Panc1 (cell line): ENCODE data around the gene AKAP1. TPM values are rescaled to one million over a fixed set of nuclear protein-coding genes. Genes with fewer than 3 reads are reported as not detected.

ENCODE experiments used
- ATAC-seq: fragments of 200-7000 bp; cut with Tn5 transposase; 2 replicates; pipeline ENCODE4 v1.9.1; 2020; ENCODE audit warnings: mild to moderate bottlenecking, moderate library complexity
- BruUV-seq: library from RNA; stranded (reverse); fragments of 400-500 nt; replicated peaks from 2 replicates; lab custom pipeline; 2021; lab: Mats Ljungman, UMichigan
- CTCF ChIA-PET: fragments of 300-600 bp; sonication (Branson Sonifier 250); formaldehyde crosslinking; loops from one replicate; lab custom pipeline; 2022; ENCODE audit warnings: antibody characterized with exemption; lab: Charles Lee
- POLR2A ChIA-PET: fragments of 300-600 bp; sonication (Branson Sonifier 250); formaldehyde crosslinking; loops from one replicate; lab custom pipeline; 2022; ENCODE audit warnings: antibody characterized with exemption; lab: Charles Lee
- DNase-seq: peaks from one replicate; pipeline ENCODE4 v3.0.0-alpha.2; 2010; ENCODE audit warnings: low read depth, low spot score
- H3K27ac ChIP-seq: 2 replicates; pipeline ENCODE4 v1.5.1; 2011; ENCODE audit warnings: mild to moderate bottlenecking, low read length, inconsistent platforms
- H3K27me3 ChIP-seq: fragments of 200-500 bp; sonication (Bioruptor generic); 2 replicates; pipeline ENCODE4 v1.6.0; 2014; ENCODE audit warnings: low read length, inconsistent platforms; ENCODE audit not compliant: control insufficient read depth, insufficient read depth
- H3K36me3 ChIP-seq: fragments of 200-500 bp; sonication (Bioruptor generic); 2 replicates; pipeline ENCODE4 v1.5.1; 2014; ENCODE audit warnings: inconsistent platforms, mild to moderate bottlenecking, low read length, moderate library complexity; ENCODE audit not compliant: control insufficient read depth, insufficient read depth
- H3K4me1 ChIP-seq: 2 replicates; pipeline ENCODE4 v1.5.1; 2011; ENCODE audit warnings: inconsistent platforms, mild to moderate bottlenecking, low read length, moderate library complexity; ENCODE audit not compliant: control insufficient read depth, insufficient read depth
- H3K4me3 ChIP-seq, 2 experiments: 2 replicates each; pipeline ENCODE4 v1.5.1; 2011 to 2012; ENCODE audit warnings: low read depth in 2 of 2, low read length in 2 of 2, mild to moderate bottlenecking in 2 of 2, inconsistent platforms in 1 of 2, moderate library complexity in 1 of 2
- H3K9me3 ChIP-seq: fragments of 200-500 bp; sonication (Bioruptor generic); 2 replicates; pipeline ENCODE4 v1.5.1; 2014; ENCODE audit warnings: low read depth, mild to moderate bottlenecking, inconsistent platforms, low read length, moderate library complexity; ENCODE audit not compliant: control insufficient read depth, insufficient read depth
- POLR2AphosphoS5 ChIP-seq: IDR thresholded peaks from 2 replicates; pipeline ENCODE4 v1.6.1; 2012; ENCODE audit warnings: mild to moderate bottlenecking, low read depth, low read length, moderate library complexity
- SIN3A ChIP-seq: IDR thresholded peaks from 2 replicates; pipeline ENCODE4 v1.6.1; 2012; ENCODE audit warnings: low read depth, mild to moderate bottlenecking, low read length, moderate library complexity, borderline replicate concordance; ENCODE audit not compliant: insufficient read depth
- TCF7L2 ChIP-seq: IDR thresholded peaks from 2 replicates; pipeline ENCODE4 v1.6.1; 2011; ENCODE audit warnings: mild to moderate bottlenecking, low read depth, low read length, inconsistent platforms
- in situ Hi-C: cut with HindIII; loops from 2 replicates; pipeline ENCODE4 v1.10.0; 2016; ENCODE audit warnings: low sequenced_read_pairs, low pct_unique_long_range_greater_than_20kb
- intact Hi-C: fragments of 100-400 bp; cut with micrococcal nuclease; formaldehyde crosslinking; loops from one replicate; pipeline ENCODE4 v1.10.0; 2022; ENCODE audit not compliant: unreplicated experiment
- total RNA-seq: library from RNA; stranded (reverse); gene quantifications from one replicate; pipeline ENCODE4 v1.2.1, GENCODE V29; 2021; ENCODE audit not compliant: unreplicated experiment
- TF ChIP-seq, protein P1 (sequence below), 2 experiments: IDR thresholded peaks; 2 replicates each; pipeline ENCODE4 v1.6.1; 2011 to 2012; ENCODE audit warnings: low read depth in 2 of 2, control low read depth in 1 of 2, low read length in 1 of 2, mild to moderate bottlenecking in 1 of 2, moderate library complexity in 1 of 2; ENCODE audit not compliant: insufficient read depth in 1 of 2
- TF ChIP-seq, protein P2 (sequence below): fragments of 450-650 bp; IDR thresholded peaks from 2 replicates; pipeline ENCODE4 v1.5.1; 2017; ENCODE audit warnings: mild to moderate bottlenecking

AKAP1 gene
- total RNA-seq, 1 experiment from 2014 or later: 52.7 TPM

DNA sequence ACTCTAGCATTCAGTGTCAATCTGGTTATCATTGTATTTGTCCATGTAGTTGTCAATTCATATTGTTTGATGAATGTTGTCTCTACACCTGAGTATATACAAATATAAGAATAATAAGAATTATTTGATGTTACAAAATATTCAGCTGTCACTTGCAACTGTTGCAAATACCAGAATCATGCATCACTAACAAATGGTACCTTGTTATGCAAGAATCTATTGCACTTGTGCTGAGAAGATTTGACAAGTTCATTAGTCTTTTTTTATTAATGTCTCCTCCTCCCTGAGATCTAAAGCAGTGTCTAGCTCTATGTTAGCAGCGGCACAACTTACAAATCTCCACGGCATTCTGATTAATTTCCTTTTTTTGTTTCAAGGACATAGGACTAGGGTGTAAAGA is 22.2 kb upstream of the AKAP1 start:
- no peak overlapping the region for H3K4me3 ChIP-seq
- H3K27me3 ChIP-seq: no peaks in the 10 kb centered on the region; the same call in 1 of the 2 replicates
- no peaks in the 10 kb centered on the region for H3K36me3 ChIP-seq
- no TSS peak for BruUV-seq
- ChIA-PET POLR2A (no interaction called here), CTCF (no interaction called here)
- ATAC-seq (no peak), DNase-seq (no peak)
- no peaks in the 10 kb centered on the region for H3K4me1 ChIP-seq
- H3K9me3 ChIP-seq: no peaks in the 10 kb centered on the region
- no peak overlapping the region for H3K27ac ChIP-seq
- no peak for TF ChIP-seq SIN3A
- TF ChIP-seq, protein P1, sequence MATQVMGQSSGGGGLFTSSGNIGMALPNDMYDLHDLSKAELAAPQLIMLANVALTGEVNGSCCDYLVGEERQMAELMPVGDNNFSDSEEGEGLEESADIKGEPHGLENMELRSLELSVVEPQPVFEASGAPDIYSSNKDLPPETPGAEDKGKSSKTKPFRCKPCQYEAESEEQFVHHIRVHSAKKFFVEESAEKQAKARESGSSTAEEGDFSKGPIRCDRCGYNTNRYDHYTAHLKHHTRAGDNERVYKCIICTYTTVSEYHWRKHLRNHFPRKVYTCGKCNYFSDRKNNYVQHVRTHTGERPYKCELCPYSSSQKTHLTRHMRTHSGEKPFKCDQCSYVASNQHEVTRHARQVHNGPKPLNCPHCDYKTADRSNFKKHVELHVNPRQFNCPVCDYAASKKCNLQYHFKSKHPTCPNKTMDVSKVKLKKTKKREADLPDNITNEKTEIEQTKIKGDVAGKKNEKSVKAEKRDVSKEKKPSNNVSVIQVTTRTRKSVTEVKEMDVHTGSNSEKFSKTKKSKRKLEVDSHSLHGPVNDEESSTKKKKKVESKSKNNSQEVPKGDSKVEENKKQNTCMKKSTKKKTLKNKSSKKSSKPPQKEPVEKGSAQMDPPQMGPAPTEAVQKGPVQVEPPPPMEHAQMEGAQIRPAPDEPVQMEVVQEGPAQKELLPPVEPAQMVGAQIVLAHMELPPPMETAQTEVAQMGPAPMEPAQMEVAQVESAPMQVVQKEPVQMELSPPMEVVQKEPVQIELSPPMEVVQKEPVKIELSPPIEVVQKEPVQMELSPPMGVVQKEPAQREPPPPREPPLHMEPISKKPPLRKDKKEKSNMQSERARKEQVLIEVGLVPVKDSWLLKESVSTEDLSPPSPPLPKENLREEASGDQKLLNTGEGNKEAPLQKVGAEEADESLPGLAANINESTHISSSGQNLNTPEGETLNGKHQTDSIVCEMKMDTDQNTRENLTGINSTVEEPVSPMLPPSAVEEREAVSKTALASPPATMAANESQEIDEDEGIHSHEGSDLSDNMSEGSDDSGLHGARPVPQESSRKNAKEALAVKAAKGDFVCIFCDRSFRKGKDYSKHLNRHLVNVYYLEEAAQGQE (IDR thresholded peaks at IDR 0.05; ENCODE audit: insufficient read depth in 1 of 2, low read depth in 2 of 2, low read length in 1 of 2): no peak
- TF ChIP-seq, protein P2, sequence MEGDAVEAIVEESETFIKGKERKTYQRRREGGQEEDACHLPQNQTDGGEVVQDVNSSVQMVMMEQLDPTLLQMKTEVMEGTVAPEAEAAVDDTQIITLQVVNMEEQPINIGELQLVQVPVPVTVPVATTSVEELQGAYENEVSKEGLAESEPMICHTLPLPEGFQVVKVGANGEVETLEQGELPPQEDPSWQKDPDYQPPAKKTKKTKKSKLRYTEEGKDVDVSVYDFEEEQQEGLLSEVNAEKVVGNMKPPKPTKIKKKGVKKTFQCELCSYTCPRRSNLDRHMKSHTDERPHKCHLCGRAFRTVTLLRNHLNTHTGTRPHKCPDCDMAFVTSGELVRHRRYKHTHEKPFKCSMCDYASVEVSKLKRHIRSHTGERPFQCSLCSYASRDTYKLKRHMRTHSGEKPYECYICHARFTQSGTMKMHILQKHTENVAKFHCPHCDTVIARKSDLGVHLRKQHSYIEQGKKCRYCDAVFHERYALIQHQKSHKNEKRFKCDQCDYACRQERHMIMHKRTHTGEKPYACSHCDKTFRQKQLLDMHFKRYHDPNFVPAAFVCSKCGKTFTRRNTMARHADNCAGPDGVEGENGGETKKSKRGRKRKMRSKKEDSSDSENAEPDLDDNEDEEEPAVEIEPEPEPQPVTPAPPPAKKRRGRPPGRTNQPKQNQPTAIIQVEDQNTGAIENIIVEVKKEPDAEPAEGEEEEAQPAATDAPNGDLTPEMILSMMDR: no peak
- no peak for TF ChIP-seq TCF7L2
- no peak for TF ChIP-seq POLR2AphosphoS5
- intact Hi-C loops: no loop called here
- in situ Hi-C loops: no loop called here

DNA sequence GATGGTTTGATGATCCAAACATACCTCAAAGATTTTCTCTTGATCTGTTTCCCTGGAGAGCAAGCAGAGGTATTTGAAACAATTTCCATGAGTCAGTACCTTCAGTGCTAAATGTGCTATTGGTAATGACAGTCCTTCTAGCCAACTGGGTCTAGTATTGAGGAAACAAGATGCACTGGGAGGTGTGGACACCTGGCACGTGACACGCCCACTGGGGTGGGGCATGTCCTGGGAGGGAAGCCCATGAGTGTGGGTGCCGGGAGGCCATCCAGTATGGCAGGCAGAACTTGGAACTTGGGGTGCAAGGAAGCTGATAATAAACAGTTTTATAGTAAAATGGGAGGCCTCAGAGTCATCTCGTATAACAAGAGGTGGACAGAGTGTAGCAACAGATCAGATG is 17.9 kb upstream of the AKAP1 start:
- ChIA-PET CTCF (no interaction called here), POLR2A (no interaction called here)
- DNase-seq (no peak), ATAC-seq (no peak)
- no TSS peak for BruUV-seq
- Histone ChIP-seq H3K27ac (no peak overlapping the region), H3K36me3 (no peaks in the 10 kb centered on the region), H3K4me3 (no peak overlapping the region), H3K4me1 (no peaks in the 10 kb centered on the region), H3K9me3 (no peaks in the 10 kb centered on the region), H3K27me3 (peaks cover 2% of the 10 kb centered on the region; the same call in 1 of the 2 replicates)
- in situ Hi-C loops: no loop called here
- TF ChIP-seq, protein P2: no peak
- TF ChIP-seq, protein P1 (IDR thresholded peaks at IDR 0.05; ENCODE audit: insufficient read depth in 1 of 2, low read depth in 2 of 2, low read length in 1 of 2): no peak
- TF ChIP-seq POLR2AphosphoS5: no peak
- no peak for TF ChIP-seq TCF7L2
- no peak for TF ChIP-seq SIN3A
- intact Hi-C loops: no loop called here
